K562 (cell line): Measurements from ENCODE around the gene SLC38A10. TPM values are rescaled to one million over a fixed set of nuclear protein-coding genes. Genes with fewer than 3 reads are reported as not detected.
A peak's percentile ranks its signal among the peaks of the same experiment; 100 is the strongest.

Experiments
- ATAC-seq: fragments of 200-7000 bp; cut with Tn5 transposase; 3 replicates; pipeline ENCODE4 v1.9.1; 2020; ENCODE audit warnings: moderate library complexity
- BruUV-seq: library from RNA; stranded (reverse); fragments of 400-500 nt; replicated peaks from 2 replicates; lab custom pipeline; 2021; lab: Mats Ljungman, UMichigan
- CTCF ChIA-PET: fragments of 300-600 bp; formaldehyde crosslinking; extraction: SDS; loops from one replicate; lab custom pipeline; 2021; ENCODE audit warnings: low intra/inter-chr PET ratio; lab: Yijun Ruan, JAX
- POLR2A ChIA-PET: fragments of 300-600, 350-650 bp; sonication (Branson Sonifier 250); formaldehyde crosslinking; extraction: SDS; loops from one replicate; lab custom pipeline; 2021; ENCODE audit warnings: antibody characterized with exemption, inconsistent platforms; lab: Yijun Ruan, JAX
- DNase-seq, 4 experiments: peaks; one replicate each; pipeline versions ENCODE4 v3.0.0 to v3.0.0-alpha.2; 2011 to 2018; ENCODE audit warnings: low spot score in 3 of 4, mixed read lengths in 3 of 4; ENCODE audit errors: extremely low read depth in 1 of 4
- FAIRE-seq: peaks from 2 replicates; lab custom pipeline; 2011; peaks lifted over from hg19 to GRCh38; lab: Jason Lieb, UNC
- H2AFZ ChIP-seq: 2 replicates; pipeline ENCODE4 v1.6.0; 2011; ENCODE audit warnings: low read depth, low read length, control low read depth, inconsistent platforms
- H3K27ac ChIP-seq: fragments of 200-600 bp; 3 replicates; pipeline ENCODE4 v1.8.0; 2011; ENCODE audit warnings: low read depth, mild to moderate bottlenecking, control low read depth, inconsistent platforms, low read length, moderate library complexity, mixed read lengths; ENCODE audit errors: extremely low read depth
- H3K27me3 ChIP-seq, 2 experiments: fragments of 300-600 bp in 1 of 2; 2 replicates in 1 of 2; 3 replicates in 1 of 2; pipeline versions ENCODE4 v1.6.0 to v1.8.0; 2011; ENCODE audit warnings: inconsistent platforms in 2 of 2, low read length in 2 of 2, mild to moderate bottlenecking in 1 of 2, mixed read lengths in 1 of 2, moderate library complexity in 1 of 2; ENCODE audit not compliant: control insufficient read depth in 2 of 2, insufficient read depth in 2 of 2
- H3K36me3 ChIP-seq: fragments of 300-600 bp; 3 replicates; pipeline ENCODE4 v1.8.0; 2011; ENCODE audit warnings: mild to moderate bottlenecking, low read length, inconsistent platforms; ENCODE audit not compliant: control insufficient read depth, insufficient read depth
- H3K4me1 ChIP-seq, 2 experiments: fragments of 200-600 bp in 1 of 2; replicated peaks in 1 of 2; 2 replicates in 1 of 2; 3 replicates in 1 of 2; pipeline versions ENCODE4 v1.5.1 to v1.8.0; 2011; ENCODE audit warnings: inconsistent platforms in 2 of 2, low read length in 2 of 2, mild to moderate bottlenecking in 1 of 2, mixed read lengths in 1 of 2, moderate library complexity in 1 of 2; ENCODE audit not compliant: control insufficient read depth in 2 of 2, insufficient read depth in 2 of 2
- H3K4me2 ChIP-seq: 2 replicates; pipeline ENCODE4 v1.6.1; 2011; ENCODE audit warnings: low read length, control low read depth, inconsistent platforms, mixed read lengths; ENCODE audit not compliant: insufficient read depth
- H3K4me3 ChIP-seq: fragments of 200-600 bp; sonication (generic), shearing (Covaris generic); 2 replicates; pipeline ENCODE4 v1.5.1; 2016; ENCODE audit warnings: control low read depth, inconsistent platforms
- H3K79me2 ChIP-seq: fragments of 200-600 bp; 3 replicates; pipeline ENCODE4 v1.8.0; 2011; ENCODE audit warnings: low read length, inconsistent platforms; ENCODE audit not compliant: control insufficient read depth, insufficient read depth
- H3K9ac ChIP-seq, 2 experiments: 2 replicates each; pipeline versions ENCODE4 v1.6.0 to v1.6.1; 2011; ENCODE audit warnings: low read depth in 2 of 2, low read length in 2 of 2, control low read depth in 1 of 2, inconsistent platforms in 1 of 2, mild to moderate bottlenecking in 1 of 2, mixed read lengths in 1 of 2; ENCODE audit not compliant: insufficient read depth in 1 of 2
- H3K9me1 ChIP-seq: one replicate; pipeline ENCODE4 v1.6.0; 2011; ENCODE audit warnings: inconsistent platforms, mild to moderate bottlenecking, low read length, moderate library complexity; ENCODE audit not compliant: control insufficient read depth, insufficient read depth
- H3K9me3 ChIP-seq: replicated peaks from 2 replicates; pipeline ENCODE4 v1.5.1; 2011; ENCODE audit warnings: low read depth, low read length, inconsistent platforms; ENCODE audit not compliant: control insufficient read depth, insufficient read depth
- H4K20me1 ChIP-seq: replicated peaks from 2 replicates; pipeline ENCODE4 v1.6.1; 2011; ENCODE audit warnings: low read length, inconsistent platforms, mixed read lengths; ENCODE audit not compliant: control insufficient read depth, insufficient read depth
- BCOR ChIP-seq: fragments of 450-650 bp; IDR thresholded peaks from 2 replicates; pipeline ENCODE4 v1.6.1; 2016
- MTA1 ChIP-seq: fragments of 450-650 bp; IDR thresholded peaks from 2 replicates; pipeline ENCODE4 v1.6.1; 2017; ENCODE audit warnings: borderline replicate concordance
- MYC ChIP-seq, 2 experiments: fragments of 250-450 bp in 1 of 2; sonication (Bioruptor Pico) in 1 of 2; IDR thresholded peaks; 2 replicates each; pipeline versions ENCODE4 v1.5.1 to v1.6.1; 2012 to 2021; ENCODE audit warnings: low read depth in 2 of 2, borderline replicate concordance in 1 of 2, improper control_type of control experiment in 1 of 2, low read length in 1 of 2, mild to moderate bottlenecking in 1 of 2, moderate library complexity in 1 of 2
- WGBS: fragments of 100-300 bp; shearing (Covaris generic); methylation state at CpG from one replicate; pipeline ENCODE4 v1.1.6; 2016; ENCODE audit warnings: low coverage, mixed read lengths; ENCODE audit not compliant: insufficient coverage; ENCODE audit errors: missing lambda C conversion rate; 5-methylcytosine and 5-hydroxymethylcytosine counted together
- in situ Hi-C: fragments of 300-500 bp; cut with MboI; formaldehyde crosslinking; loops from 4 replicates; pipeline ENCODE4 v1.15.0; 2018; ENCODE audit warnings: inconsistent platforms, mixed read lengths
- intact Hi-C: fragments of 100-400 bp; cut with micrococcal nuclease; formaldehyde crosslinking; loops from 2 replicates; pipeline ENCODE4 v1.14.2; 2022
- polyA plus RNA-seq, 8 experiments: library from polyadenylated mRNA; depleted of rRNA in 4 of 8; stranded (reverse) in 5 of 8; unstranded in 3 of 8; fragments of >200 nt; fragmentation: Nextera tagmentation in 2 of 8; fragmentation: Illumina TruSeq in 1 of 8; extraction: Ambion mirVana in 2 of 8; extraction: Trizol in 1 of 8; gene quantifications; 2 replicates each; pipeline versions ENCODE4 v1.2.1 to v1.2.3, GENCODE V29; 2011 to 2014; ENCODE audit warnings: inconsistent platforms in 1 of 8, missing spikeins in 1 of 8
- total RNA-seq, 7 experiments: library from RNA; depleted of rRNA in 6 of 7; stranded (reverse); fragments of >200 nt in 6 of 7; fragmentation: Illumina TruSeq in 2 of 7; extraction: Trizol in 2 of 7; gene quantifications; 2 replicates each; pipeline versions ENCODE4 v1.2.1 to v1.2.3, GENCODE V29; 2011 to 2021; ENCODE audit warnings: low replicate concordance in 1 of 7
- TF ChIP-seq, protein P1 (sequence below), 2 experiments: fragments of 450-650 bp in 1 of 2; sonication (generic) in 1 of 2; formaldehyde crosslinking in 1 of 2; IDR thresholded peaks; 2 replicates each; pipeline versions ENCODE4 v1.7.1 to v1.9.0; 2016 to 2022; ENCODE audit warnings: inconsistent platforms in 1 of 2, mild to moderate bottlenecking in 1 of 2, missing genetic modification reagents in 1 of 2
- TF ChIP-seq, protein P2 (sequence below): sonication (generic); formaldehyde crosslinking; IDR thresholded peaks from 2 replicates; pipeline ENCODE4 v1.8.1; 2023; ENCODE audit warnings: mild to moderate bottlenecking, missing genetic modification reagents
- TF ChIP-seq, protein P3 (sequence below): fragments of 250-450 bp; sonication (Bioruptor Pico); IDR thresholded peaks from 2 replicates; pipeline ENCODE4 v1.8.0; 2022; ENCODE audit warnings: inconsistent platforms
- TF ChIP-seq, protein P4 (sequence below): sonication (generic); formaldehyde crosslinking; IDR thresholded peaks from 2 replicates; pipeline ENCODE4 v1.9.0; 2022; ENCODE audit warnings: mild to moderate bottlenecking, missing genetic modification reagents

Gene SLC38A10
- total and polyA plus RNA-seq, 9 of the 15 experiments (the other 6 are each of a cell fraction or from before 2014, with no cell fraction given), result 0.45 to 54.2 (median 13.8) TPM

DNA sequence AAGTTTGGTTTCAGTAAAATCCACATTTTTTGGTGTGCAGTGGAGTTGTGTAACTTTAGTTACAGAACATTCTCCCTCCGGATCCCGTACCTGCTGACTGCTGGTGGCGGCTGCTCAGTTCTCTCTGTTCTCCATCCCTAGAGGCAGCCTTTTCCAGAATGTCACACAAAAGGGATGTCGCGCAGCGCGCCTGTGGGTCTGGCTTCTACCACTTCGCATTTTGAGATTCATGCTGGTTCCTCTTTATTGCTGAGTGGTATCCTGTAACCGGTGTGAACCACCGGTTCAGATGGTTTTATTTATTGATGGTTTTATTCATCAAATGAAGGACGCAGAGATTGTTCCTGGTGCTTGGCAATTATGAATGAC, 71.4 kb downstream of the SLC38A10 start:
- H3K4me1 ChIP-seq, result peaks cover 14 to 36% of the 10 kb centered on the region in 2 experiments
- in situ Hi-C loops, result no loop called here
- CTCF ChIA-PET, result no interaction called here
- H3K9me1 ChIP-seq, result no peaks in the 10 kb centered on the region
- intact Hi-C loops, result loop anchor here (10.0 kb wide), 1 partner anchor 239 kb away; no protein-coding TSS in a partner anchor
- FAIRE-seq, result peak; percentile 79
- peak overlapping the region; percentile 86 for H3K27ac ChIP-seq
- WGBS, result 70% methylated on average over 11 of the region's 11 CpGs
- H2AFZ ChIP-seq, result peak overlapping the region; percentile 95
- TF ChIP-seq, protein P1, sequence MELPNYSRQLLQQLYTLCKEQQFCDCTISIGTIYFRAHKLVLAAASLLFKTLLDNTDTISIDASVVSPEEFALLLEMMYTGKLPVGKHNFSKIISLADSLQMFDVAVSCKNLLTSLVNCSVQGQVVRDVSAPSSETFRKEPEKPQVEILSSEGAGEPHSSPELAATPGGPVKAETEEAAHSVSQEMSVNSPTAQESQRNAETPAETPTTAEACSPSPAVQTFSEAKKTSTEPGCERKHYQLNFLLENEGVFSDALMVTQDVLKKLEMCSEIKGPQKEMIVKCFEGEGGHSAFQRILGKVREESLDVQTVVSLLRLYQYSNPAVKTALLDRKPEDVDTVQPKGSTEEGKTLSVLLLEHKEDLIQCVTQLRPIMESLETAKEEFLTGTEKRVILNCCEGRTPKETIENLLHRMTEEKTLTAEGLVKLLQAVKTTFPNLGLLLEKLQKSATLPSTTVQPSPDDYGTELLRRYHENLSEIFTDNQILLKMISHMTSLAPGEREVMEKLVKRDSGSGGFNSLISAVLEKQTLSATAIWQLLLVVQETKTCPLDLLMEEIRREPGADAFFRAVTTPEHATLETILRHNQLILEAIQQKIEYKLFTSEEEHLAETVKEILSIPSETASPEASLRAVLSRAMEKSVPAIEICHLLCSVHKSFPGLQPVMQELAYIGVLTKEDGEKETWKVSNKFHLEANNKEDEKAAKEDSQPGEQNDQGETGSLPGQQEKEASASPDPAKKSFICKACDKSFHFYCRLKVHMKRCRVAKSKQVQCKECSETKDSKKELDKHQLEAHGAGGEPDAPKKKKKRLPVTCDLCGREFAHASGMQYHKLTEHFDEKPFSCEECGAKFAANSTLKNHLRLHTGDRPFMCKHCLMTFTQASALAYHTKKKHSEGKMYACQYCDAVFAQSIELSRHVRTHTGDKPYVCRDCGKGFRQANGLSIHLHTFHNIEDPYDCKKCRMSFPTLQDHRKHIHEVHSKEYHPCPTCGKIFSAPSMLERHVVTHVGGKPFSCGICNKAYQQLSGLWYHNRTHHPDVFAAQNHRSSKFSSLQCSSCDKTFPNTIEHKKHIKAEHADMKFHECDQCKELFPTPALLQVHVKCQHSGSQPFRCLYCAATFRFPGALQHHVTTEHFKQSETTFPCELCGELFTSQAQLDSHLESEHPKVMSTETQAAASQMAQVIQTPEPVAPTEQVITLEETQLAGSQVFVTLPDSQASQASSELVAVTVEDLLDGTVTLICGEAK (IDR thresholded peaks at IDR 0.05), result 0 out of 2 replicates have a peak, but pooled peaks have one; percentile 39
- TF ChIP-seq, protein P1 (CRISPR knock-in tag; IDR thresholded peaks at IDR 0.05), result no peak
- TF ChIP-seq MYC (IDR thresholded peaks at IDR 0.05; ENCODE audit: low read depth, low read length) (no peak), MYC (CRISPR knock-in tag; IDR thresholded peaks at IDR 0.05; ENCODE audit: borderline replicate concordance, low read depth) (0 out of 2 replicates have a peak, but pooled peaks have one; percentile 36), MTA1 (no peak), BCOR (no peak)
- TF ChIP-seq, protein P2, sequence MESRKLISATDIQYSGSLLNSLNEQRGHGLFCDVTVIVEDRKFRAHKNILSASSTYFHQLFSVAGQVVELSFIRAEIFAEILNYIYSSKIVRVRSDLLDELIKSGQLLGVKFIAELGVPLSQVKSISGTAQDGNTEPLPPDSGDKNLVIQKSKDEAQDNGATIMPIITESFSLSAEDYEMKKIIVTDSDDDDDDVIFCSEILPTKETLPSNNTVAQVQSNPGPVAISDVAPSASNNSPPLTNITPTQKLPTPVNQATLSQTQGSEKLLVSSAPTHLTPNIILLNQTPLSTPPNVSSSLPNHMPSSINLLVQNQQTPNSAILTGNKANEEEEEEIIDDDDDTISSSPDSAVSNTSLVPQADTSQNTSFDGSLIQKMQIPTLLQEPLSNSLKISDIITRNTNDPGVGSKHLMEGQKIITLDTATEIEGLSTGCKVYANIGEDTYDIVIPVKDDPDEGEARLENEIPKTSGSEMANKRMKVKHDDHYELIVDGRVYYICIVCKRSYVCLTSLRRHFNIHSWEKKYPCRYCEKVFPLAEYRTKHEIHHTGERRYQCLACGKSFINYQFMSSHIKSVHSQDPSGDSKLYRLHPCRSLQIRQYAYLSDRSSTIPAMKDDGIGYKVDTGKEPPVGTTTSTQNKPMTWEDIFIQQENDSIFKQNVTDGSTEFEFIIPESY, result peak; percentile 92
- TF ChIP-seq, protein P3, sequence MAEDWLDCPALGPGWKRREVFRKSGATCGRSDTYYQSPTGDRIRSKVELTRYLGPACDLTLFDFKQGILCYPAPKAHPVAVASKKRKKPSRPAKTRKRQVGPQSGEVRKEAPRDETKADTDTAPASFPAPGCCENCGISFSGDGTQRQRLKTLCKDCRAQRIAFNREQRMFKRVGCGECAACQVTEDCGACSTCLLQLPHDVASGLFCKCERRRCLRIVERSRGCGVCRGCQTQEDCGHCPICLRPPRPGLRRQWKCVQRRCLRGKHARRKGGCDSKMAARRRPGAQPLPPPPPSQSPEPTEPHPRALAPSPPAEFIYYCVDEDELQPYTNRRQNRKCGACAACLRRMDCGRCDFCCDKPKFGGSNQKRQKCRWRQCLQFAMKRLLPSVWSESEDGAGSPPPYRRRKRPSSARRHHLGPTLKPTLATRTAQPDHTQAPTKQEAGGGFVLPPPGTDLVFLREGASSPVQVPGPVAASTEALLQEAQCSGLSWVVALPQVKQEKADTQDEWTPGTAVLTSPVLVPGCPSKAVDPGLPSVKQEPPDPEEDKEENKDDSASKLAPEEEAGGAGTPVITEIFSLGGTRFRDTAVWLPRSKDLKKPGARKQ, result peak; percentile 72
- TF ChIP-seq, protein P4, sequence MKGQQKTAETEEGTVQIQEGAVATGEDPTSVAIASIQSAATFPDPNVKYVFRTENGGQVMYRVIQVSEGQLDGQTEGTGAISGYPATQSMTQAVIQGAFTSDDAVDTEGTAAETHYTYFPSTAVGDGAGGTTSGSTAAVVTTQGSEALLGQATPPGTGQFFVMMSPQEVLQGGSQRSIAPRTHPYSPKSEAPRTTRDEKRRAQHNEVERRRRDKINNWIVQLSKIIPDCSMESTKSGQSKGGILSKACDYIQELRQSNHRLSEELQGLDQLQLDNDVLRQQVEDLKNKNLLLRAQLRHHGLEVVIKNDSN (CRISPR knock-in tag), result no peak
- TF ChIP-seq, all 486 proteins: peak for 4
- peak overlapping the region; percentile 71 to 92 for H3K9ac ChIP-seq
- peak overlapping the region; percentile 69; the same call in 1 of the 2 replicates for H3K4me2 ChIP-seq
- DNase-seq, result no peak
- H3K36me3 ChIP-seq, result peaks cover 4% of the 10 kb centered on the region; the same call in 1 of the 3 replicates
- POLR2A ChIA-PET, result no interaction called here
- peaks cover 5% of the 10 kb centered on the region; the same call in 2 of the 3 replicates for H3K79me2 ChIP-seq
- ATAC-seq, result no peak
- no peaks in the 10 kb centered on the region for H3K27me3 ChIP-seq
- no peaks in the 10 kb centered on the region for H4K20me1 ChIP-seq
- no peaks in the 10 kb centered on the region for H3K9me3 ChIP-seq
- BruUV-seq, result no TSS peak
- peak overlapping the region; percentile 15; the same call in 1 of the 2 replicates for H3K4me3 ChIP-seq
